GM12878 (cell line): ENCODE results near the gene SLC45A2.

Experiments used
- EED ChIP-seq: sonication (generic); IDR thresholded peaks from 2 replicates; pipeline ENCODE4 v1.6.1; 2016; ENCODE audit warnings: antibody characterized with exemption, low read depth
- EZH2 ChIP-seq: IDR thresholded peaks from 2 replicates; pipeline ENCODE4 v1.6.1; 2012; ENCODE audit warnings: low read depth, mild to moderate bottlenecking, control low read depth, inconsistent platforms, low read length, borderline replicate concordance; ENCODE audit not compliant: control insufficient read depth
- FOS ChIP-seq: IDR thresholded peaks from 3 replicates; pipeline ENCODE4 v1.6.1; 2011; ENCODE audit warnings: borderline replicate concordance; ENCODE audit not compliant: insufficient read length; ENCODE audit errors: extremely low read depth
- GABPA ChIP-seq: IDR thresholded peaks from 2 replicates; pipeline ENCODE4 v1.6.1; 2014; ENCODE audit warnings: antibody characterized with exemption, low read depth, mild to moderate bottlenecking, inconsistent platforms
- MTA2 ChIP-seq: fragments of 450-650 bp; IDR thresholded peaks from 2 replicates; pipeline ENCODE4 v1.6.1; 2016; ENCODE audit warnings: low read depth, mild to moderate bottlenecking, moderate library complexity
- NR2C2 ChIP-seq: IDR thresholded peaks from 2 replicates; pipeline ENCODE4 v1.6.1; 2011; ENCODE audit warnings: borderline replicate concordance, low read depth; ENCODE audit not compliant: control insufficient read depth, insufficient read length
- POLR2A ChIP-seq: IDR thresholded peaks from 2 replicates; pipeline ENCODE4 v1.6.1; 2011; ENCODE audit warnings: low read depth, mild to moderate bottlenecking, low read length
- RFX5 ChIP-seq: IDR thresholded peaks from 2 replicates; pipeline ENCODE4 v1.6.1; 2011; ENCODE audit warnings: low read depth, low read length, improper control_type of control experiment
- SRF ChIP-seq, 2 experiments: IDR thresholded peaks; 2 replicates each; pipeline ENCODE4 v1.6.1; 2011; ENCODE audit warnings: low read depth in 2 of 2, low read length in 2 of 2, mild to moderate bottlenecking in 1 of 2, moderate library complexity in 1 of 2
- ZNF274 ChIP-seq: IDR thresholded peaks from one replicate; pipeline ENCODE4 v1.8.0; 2011; ENCODE audit not compliant: insufficient read length, insufficient read depth
- TF ChIP-seq, protein P1 (sequence below): IDR thresholded peaks from 2 replicates; pipeline ENCODE4 v1.6.1; 2011; ENCODE audit warnings: borderline replicate concordance, low read depth, mild to moderate bottlenecking, moderate library complexity, mixed read lengths, low read length; ENCODE audit not compliant: insufficient read depth; ENCODE audit errors: extremely low read length
- TF ChIP-seq, protein P2 (sequence below), 3 experiments: IDR thresholded peaks in 2 of 3; conservative IDR thresholded peaks in 1 of 3; 2 replicates each; pipeline ENCODE4 v1.5.1; 2011; ENCODE audit warnings: low read depth in 3 of 3, low read length in 3 of 3, mild to moderate bottlenecking in 3 of 3, control low read depth in 2 of 3, moderate library complexity in 2 of 3, inconsistent platforms in 1 of 3, mixed read lengths in 1 of 3; ENCODE audit not compliant: control insufficient read depth in 2 of 3, insufficient read depth in 1 of 3; ENCODE audit errors: extremely low read depth in 1 of 3
- TF ChIP-seq, protein P3 (sequence below): IDR thresholded peaks from 2 replicates; pipeline ENCODE4 v1.6.1; 2011; ENCODE audit warnings: low read depth, low read length, improper control_type of control experiment, borderline replicate concordance

DNA sequence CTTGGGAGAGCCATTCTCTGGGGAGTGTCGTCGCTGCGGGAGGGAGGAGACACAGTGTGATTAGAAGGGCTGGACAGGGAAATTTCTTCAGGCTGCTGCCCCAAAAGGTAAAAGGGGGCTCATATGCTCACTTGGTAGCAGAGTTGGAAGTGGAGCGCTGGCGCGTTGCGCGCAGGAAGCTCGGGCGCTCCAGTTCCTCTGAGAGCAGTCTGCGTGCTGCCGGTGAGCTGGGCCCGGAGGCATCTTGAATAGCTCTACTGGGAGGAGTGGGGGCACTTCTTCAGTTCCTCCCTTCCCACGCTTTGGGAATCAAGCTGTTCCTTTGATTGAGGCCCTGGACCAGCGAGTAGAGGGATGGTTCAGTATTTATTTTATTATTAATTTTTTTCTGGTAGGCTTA is 45.6 kb downstream of the SLC45A2 start:
- TF ChIP-seq, protein P1, sequence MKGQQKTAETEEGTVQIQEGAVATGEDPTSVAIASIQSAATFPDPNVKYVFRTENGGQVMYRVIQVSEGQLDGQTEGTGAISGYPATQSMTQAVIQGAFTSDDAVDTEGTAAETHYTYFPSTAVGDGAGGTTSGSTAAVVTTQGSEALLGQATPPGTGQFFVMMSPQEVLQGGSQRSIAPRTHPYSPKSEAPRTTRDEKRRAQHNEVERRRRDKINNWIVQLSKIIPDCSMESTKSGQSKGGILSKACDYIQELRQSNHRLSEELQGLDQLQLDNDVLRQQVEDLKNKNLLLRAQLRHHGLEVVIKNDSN = no peak
- TF ChIP-seq SRF (IDR thresholded peaks at IDR 0.05; ENCODE audit: low read depth in 2 of 2, low read length in 2 of 2) (no peak), EZH2 (no peak), POLR2A (no peak), NR2C2 (no peak), GABPA (no peak), MTA2 (no peak), FOS (no peak), EED (no peak), ZNF274 (no peak), RFX5 (no peak)
- TF ChIP-seq, protein P2, sequence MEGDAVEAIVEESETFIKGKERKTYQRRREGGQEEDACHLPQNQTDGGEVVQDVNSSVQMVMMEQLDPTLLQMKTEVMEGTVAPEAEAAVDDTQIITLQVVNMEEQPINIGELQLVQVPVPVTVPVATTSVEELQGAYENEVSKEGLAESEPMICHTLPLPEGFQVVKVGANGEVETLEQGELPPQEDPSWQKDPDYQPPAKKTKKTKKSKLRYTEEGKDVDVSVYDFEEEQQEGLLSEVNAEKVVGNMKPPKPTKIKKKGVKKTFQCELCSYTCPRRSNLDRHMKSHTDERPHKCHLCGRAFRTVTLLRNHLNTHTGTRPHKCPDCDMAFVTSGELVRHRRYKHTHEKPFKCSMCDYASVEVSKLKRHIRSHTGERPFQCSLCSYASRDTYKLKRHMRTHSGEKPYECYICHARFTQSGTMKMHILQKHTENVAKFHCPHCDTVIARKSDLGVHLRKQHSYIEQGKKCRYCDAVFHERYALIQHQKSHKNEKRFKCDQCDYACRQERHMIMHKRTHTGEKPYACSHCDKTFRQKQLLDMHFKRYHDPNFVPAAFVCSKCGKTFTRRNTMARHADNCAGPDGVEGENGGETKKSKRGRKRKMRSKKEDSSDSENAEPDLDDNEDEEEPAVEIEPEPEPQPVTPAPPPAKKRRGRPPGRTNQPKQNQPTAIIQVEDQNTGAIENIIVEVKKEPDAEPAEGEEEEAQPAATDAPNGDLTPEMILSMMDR (IDR thresholded peaks at IDR 0.05 in 2 of 3, conservative IDR thresholded peaks at IDR 0.05 in 1 of 3; ENCODE audit: control insufficient read depth in 2 of 3, extremely low read depth in 1 of 3, insufficient read depth in 1 of 3, low read depth in 3 of 3, low read length in 3 of 3) = no peak
- TF ChIP-seq, protein P3, sequence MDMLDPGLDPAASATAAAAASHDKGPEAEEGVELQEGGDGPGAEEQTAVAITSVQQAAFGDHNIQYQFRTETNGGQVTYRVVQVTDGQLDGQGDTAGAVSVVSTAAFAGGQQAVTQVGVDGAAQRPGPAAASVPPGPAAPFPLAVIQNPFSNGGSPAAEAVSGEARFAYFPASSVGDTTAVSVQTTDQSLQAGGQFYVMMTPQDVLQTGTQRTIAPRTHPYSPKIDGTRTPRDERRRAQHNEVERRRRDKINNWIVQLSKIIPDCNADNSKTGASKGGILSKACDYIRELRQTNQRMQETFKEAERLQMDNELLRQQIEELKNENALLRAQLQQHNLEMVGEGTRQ = no peak
